Parathyroid adenoma (tissue), 2 donors: Measurements from ENCODE around the gene HBG2.

Experiments
- H2AFZ ChIP-seq: fragments of 300-600 bp; sonication (generic); one replicate; pipeline ENCODE4 v1.7.0; 2017; ENCODE audit warnings: antibody characterized with exemption, mild to moderate bottlenecking
- H3K27ac ChIP-seq: fragments of 300-600 bp; sonication (generic); one replicate; pipeline ENCODE4 v1.7.0; 2017
- H3K27me3 ChIP-seq: fragments of 300-600 bp; sonication (generic); one replicate; pipeline ENCODE4 v1.7.0; 2017; ENCODE audit warnings: low read length; ENCODE audit not compliant: control insufficient read depth, insufficient read depth
- H3K36me3 ChIP-seq: fragments of 300-600 bp; sonication (generic); one replicate; pipeline ENCODE4 v1.7.0; 2017; ENCODE audit warnings: low read length; ENCODE audit not compliant: control insufficient read depth, insufficient read depth
- H3K4me1 ChIP-seq: fragments of 300-600 bp; sonication (generic); one replicate; pipeline ENCODE4 v1.7.0; 2017; ENCODE audit warnings: control low read depth
- H3K4me2 ChIP-seq: fragments of 300-600 bp; sonication (generic); one replicate; pipeline ENCODE4 v1.7.0; 2017; ENCODE audit warnings: low read length
- H3K4me3 ChIP-seq: fragments of 300-600 bp; sonication (generic); one replicate; pipeline ENCODE4 v1.7.0; 2017; ENCODE audit warnings: low read depth, low read length
- H3K79me2 ChIP-seq: fragments of 300-600 bp; sonication (generic); one replicate; pipeline ENCODE4 v1.7.0; 2017; ENCODE audit warnings: control low read depth
- H3K9ac ChIP-seq: fragments of 300-600 bp; sonication (generic); one replicate; pipeline ENCODE4 v1.7.0; 2017; ENCODE audit warnings: mild to moderate bottlenecking
- H3K9me3 ChIP-seq: fragments of 300-600 bp; sonication (generic); one replicate; pipeline ENCODE4 v1.7.0; 2017; ENCODE audit warnings: low read length; ENCODE audit not compliant: control insufficient read depth
- CTCF ChIP-seq: fragments of 300-600 bp; sonication (generic); IDR thresholded peaks from one replicate; pipeline ENCODE4 v1.7.0; 2017; ENCODE audit warnings: antibody characterized with exemption, mild to moderate bottlenecking
- donor health status: primary hyperparathyroidism.

HBG2 gene

GRCh38 chr11:5242933-5243815, 11.4 kb downstream of the HBG2 start:
- Histone ChIP-seq H3K9me3 (no peaks in the 10 kb centered on the region), H3K4me3 (no peak overlapping the region), H3K36me3 (no peaks in the 10 kb centered on the region), H3K79me2 (no peaks in the 10 kb centered on the region), H3K9ac (no peak overlapping the region), H3K27ac (no peak overlapping the region), H3K4me1 (no peaks in the 10 kb centered on the region), H3K27me3 (no peaks in the 10 kb centered on the region), H3K4me2 (no peak overlapping the region), H2AFZ (no peak overlapping the region)
- no peak for TF ChIP-seq CTCF

GRCh38 chr11:5242208-5242607, 12.4 kb downstream of the HBG2 start:
- no peaks in the 10 kb centered on the region for H3K4me1 ChIP-seq
- H2AFZ ChIP-seq, result no peak overlapping the region
- H3K79me2 ChIP-seq, result no peaks in the 10 kb centered on the region
- no peak overlapping the region for H3K4me3 ChIP-seq
- no peaks in the 10 kb centered on the region for H3K9me3 ChIP-seq
- no peak overlapping the region for H3K27ac ChIP-seq
- TF ChIP-seq CTCF, result no peak
- no peak overlapping the region for H3K9ac ChIP-seq
- no peak overlapping the region for H3K4me2 ChIP-seq
- no peaks in the 10 kb centered on the region for H3K36me3 ChIP-seq
- H3K27me3 ChIP-seq, result no peaks in the 10 kb centered on the region

- Histone ChIP-seq H3K4me1 (no peaks in the 10 kb centered on the region), H3K9me3 (no peaks in the 10 kb centered on the region), H3K4me3 (no peak overlapping the region), H3K79me2 (no peaks in the 10 kb centered on the region), H3K4me2 (no peak overlapping the region), H3K27me3 (no peaks in the 10 kb centered on the region), H2AFZ (no peak overlapping the region), H3K27ac (no peak overlapping the region), H3K36me3 (no peaks in the 10 kb centered on the region), H3K9ac (no peak overlapping the region)
- TF ChIP-seq CTCF, result no peak
Observed at GRCh38 chr11:5241458-5241857, 13.1 kb downstream of the HBG2 start.

- Histone ChIP-seq H2AFZ (no peak overlapping the region), H3K9me3 (no peaks in the 10 kb centered on the region), H3K4me2 (no peak overlapping the region), H3K4me3 (no peak overlapping the region), H3K36me3 (no peaks in the 10 kb centered on the region), H3K4me1 (no peaks in the 10 kb centered on the region), H3K9ac (no peak overlapping the region), H3K27ac (no peak overlapping the region), H3K27me3 (no peaks in the 10 kb centered on the region), H3K79me2 (no peaks in the 10 kb centered on the region)
- no peak for TF ChIP-seq CTCF
Observed at GRCh38 chr11:5240458-5240857, 14.1 kb downstream of the HBG2 start.

- Histone ChIP-seq H2AFZ (no peak overlapping the region), H3K9ac (no peak overlapping the region), H3K4me2 (no peak overlapping the region), H3K4me1 (no peaks in the 10 kb centered on the region), H3K27me3 (no peaks in the 10 kb centered on the region), H3K36me3 (no peaks in the 10 kb centered on the region), H3K79me2 (no peaks in the 10 kb centered on the region), H3K9me3 (no peaks in the 10 kb centered on the region), H3K4me3 (no peak overlapping the region), H3K27ac (no peak overlapping the region)
- TF ChIP-seq CTCF, result no peak
Observed at GRCh38 chr11:5240056-5240455, 14.5 kb downstream of the HBG2 start.
